ENCODE measurements around the gene ISM1. TPM values are rescaled to one million over a fixed set of nuclear protein-coding genes. Genes with fewer than 3 reads are reported as not detected.

The ISM1 gene
- total RNA-seq, 1 donor from 2014 or later = 4.1 TPM

DNA sequence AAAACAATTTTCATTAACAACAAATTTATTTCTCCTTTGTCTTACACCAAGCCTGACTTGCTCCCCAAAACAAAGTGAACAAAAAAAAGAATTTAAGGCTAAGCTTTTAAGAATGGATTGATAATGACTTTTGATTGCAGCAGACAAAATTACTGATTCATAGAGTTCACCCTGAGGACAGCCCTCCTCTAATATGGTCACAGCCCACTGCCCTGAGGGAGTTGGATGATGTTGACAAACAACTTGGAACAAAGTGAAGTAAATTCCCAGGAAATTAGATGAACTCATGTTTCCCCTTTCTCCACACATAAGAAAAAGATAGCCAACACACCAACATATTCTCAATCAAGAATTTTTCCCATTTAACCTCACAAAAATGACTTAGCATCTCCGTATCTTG is 7.7 kb upstream of the ISM1 start:
- Histone ChIP-seq H3K27ac (no peak overlapping the region), H3K36me3 (no peaks in the 10 kb centered on the region), H3K9me3 (no peaks in the 10 kb centered on the region), H3K4me3 (no peak overlapping the region), H3K4me1 (no peaks in the 10 kb centered on the region), H3K27me3 (no peaks in the 10 kb centered on the region)
- TF ChIP-seq, protein P1, sequence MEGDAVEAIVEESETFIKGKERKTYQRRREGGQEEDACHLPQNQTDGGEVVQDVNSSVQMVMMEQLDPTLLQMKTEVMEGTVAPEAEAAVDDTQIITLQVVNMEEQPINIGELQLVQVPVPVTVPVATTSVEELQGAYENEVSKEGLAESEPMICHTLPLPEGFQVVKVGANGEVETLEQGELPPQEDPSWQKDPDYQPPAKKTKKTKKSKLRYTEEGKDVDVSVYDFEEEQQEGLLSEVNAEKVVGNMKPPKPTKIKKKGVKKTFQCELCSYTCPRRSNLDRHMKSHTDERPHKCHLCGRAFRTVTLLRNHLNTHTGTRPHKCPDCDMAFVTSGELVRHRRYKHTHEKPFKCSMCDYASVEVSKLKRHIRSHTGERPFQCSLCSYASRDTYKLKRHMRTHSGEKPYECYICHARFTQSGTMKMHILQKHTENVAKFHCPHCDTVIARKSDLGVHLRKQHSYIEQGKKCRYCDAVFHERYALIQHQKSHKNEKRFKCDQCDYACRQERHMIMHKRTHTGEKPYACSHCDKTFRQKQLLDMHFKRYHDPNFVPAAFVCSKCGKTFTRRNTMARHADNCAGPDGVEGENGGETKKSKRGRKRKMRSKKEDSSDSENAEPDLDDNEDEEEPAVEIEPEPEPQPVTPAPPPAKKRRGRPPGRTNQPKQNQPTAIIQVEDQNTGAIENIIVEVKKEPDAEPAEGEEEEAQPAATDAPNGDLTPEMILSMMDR (IDR thresholded peaks at IDR 0.05) = no peak
- intact Hi-C loops (cut with DNase I) = no loop called here
- DNase-seq (no peak), ATAC-seq (no peak)

DNA sequence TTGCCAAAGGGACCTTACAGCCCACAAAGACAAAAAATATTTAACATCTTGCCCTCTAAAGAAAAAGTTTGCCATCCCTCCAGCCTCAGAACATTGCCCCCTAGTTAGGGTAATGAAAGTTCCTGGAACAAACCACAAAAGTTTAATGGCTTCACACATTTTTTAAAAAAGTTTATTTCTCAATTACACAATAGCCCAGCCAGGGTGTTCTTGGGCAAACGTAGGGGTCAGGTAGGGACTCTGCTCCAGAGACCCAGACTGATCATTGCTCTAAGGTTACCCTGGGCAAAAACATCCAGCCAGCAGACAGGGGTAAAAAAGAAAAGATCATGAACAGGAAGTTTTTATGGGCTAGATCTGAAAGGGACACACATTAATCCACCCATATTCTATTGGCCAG is 4.5 kb upstream of the ISM1 start:
- ATAC-seq (no peak), DNase-seq (no peak)
- H3K4me3 ChIP-seq = no peak overlapping the region
- H3K27ac ChIP-seq = no peak overlapping the region
- TF ChIP-seq, protein P1 (IDR thresholded peaks at IDR 0.05) = no peak
- peaks cover 11% of the 10 kb centered on the region for H3K27me3 ChIP-seq
- peaks cover 12% of the 10 kb centered on the region for H3K4me1 ChIP-seq
- intact Hi-C loops (cut with DNase I) = no loop called here
- H3K36me3 ChIP-seq = no peaks in the 10 kb centered on the region
- H3K9me3 ChIP-seq = no peaks in the 10 kb centered on the region

DNA sequence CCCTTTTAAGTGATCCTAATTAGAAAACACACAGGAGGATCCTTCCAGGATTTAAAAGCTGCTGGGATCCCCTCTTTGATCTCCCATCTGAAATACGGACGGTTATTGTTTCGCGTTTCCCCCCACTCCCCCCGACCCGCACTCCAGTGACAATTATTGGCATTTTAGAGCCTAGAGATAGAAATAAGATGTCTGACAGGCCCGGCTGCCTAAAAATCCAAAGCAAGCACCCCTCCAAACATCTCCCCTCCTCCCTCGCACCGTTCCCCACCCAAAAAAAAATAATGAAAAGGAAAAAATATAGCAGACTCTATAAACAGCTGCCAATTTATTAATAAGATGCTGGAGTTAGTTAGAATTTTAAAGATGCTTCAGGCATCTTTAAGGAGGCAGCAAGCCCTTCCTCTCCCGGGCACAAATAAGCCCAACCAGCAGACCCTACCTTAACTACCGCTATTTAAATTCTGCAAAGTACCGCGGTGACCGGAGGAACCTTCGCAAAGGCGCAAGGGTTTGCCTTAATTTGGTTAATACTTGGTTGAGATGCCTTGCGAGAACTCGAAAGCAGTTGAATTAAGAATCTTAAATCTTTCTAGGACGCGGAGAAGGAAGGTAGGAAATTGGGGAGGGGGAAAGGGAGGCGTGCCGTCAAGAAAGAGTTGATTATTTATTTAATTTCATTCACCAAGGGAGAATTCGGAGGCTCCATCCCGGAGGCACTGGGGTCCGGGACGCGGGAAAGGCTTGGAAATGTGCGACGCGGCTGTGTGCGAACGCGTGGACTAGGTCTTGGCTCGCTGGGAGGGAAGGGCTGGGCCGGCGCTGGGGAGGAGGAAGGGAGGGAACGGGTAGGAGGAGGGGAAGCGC is 1.5 kb upstream of the ISM1 start:
- TF ChIP-seq, protein P1 (IDR thresholded peaks at IDR 0.05) = no peak
- DNase-seq = no peak
- intact Hi-C loops (cut with DNase I) = no loop called here
- peak overlapping the region; percentile 55 for H3K4me3 ChIP-seq
- H3K36me3 ChIP-seq = no peaks in the 10 kb centered on the region
- peaks cover 12% of the 10 kb centered on the region for H3K4me1 ChIP-seq
- no peak for ATAC-seq
- H3K27me3 ChIP-seq = peaks cover 18% of the 10 kb centered on the region
- H3K27ac ChIP-seq = no peak overlapping the region
- no peaks in the 10 kb centered on the region for H3K9me3 ChIP-seq

DNA sequence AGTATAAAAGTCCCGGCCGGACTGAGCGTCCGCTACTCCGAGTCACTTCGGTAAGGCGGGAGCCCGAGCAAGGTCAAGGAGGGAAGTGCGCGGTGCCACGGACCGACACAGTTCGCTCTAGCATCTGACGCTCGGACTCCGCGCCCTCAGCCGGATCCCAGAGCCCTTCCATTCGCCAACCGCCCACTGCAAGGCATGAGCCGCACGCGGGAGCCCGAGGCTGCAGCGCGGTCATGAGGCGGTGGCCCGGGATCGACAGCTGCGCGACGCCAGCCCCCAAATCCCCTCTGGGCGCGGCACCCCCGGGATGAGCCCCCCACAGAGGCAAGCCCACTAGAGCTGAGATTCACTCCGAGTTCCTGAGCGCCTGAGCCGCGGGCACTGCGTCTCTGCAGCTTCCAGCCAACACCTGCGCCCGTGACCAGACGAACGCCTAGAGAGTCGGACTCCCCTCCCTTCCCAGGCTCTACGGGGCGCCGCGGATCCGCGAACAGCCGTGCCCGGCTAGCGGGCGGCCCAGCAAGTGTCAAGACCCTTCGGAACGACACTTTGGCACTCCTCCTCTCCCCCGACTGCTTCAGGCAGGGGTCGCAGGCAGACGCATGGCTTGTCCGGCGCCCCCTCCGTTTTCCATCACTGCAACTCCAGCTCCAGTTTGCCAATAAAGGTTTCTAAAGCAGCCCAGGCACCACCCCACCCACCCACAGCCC is 725 bp upstream of the ISM1 start:
- DNase-seq = peak; percentile 75
- Histone ChIP-seq H3K9me3 (no peaks in the 10 kb centered on the region), H3K27ac (peak overlapping the region; percentile 51), H3K4me3 (peak overlapping the region; percentile 55), H3K4me1 (peaks cover 12% of the 10 kb centered on the region), H3K27me3 (peaks cover 18% of the 10 kb centered on the region), H3K36me3 (no peaks in the 10 kb centered on the region)
- ATAC-seq = peak; percentile 71
- intact Hi-C loops (cut with DNase I) = no loop called here
- TF ChIP-seq, protein P1 (IDR thresholded peaks at IDR 0.05) = no peak

DNA sequence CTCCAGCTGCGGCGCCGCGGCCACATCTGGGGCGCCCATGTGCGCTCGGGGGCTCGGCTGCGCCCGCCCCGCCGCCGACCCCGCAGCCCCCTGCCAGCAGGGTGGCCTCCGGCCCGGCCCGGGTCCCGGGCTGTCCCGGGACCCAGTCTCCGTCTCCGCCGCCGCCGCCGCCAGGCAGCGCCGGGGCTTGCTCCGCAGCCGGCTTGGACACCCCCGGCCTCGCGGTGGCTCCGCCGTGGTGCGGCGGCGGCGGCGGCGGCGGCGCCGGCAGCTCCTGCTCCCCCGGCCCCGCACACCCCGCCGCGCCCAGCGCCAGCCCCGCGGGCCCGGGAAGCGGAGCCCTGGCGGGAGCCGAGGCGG is 219 bp downstream of the ISM1 start:
- TF ChIP-seq, protein P1 (IDR thresholded peaks at IDR 0.05) = no peak

More for the DNA sequence above, 219 bp downstream of the ISM1 start:
- Histone ChIP-seq H3K9me3 (no peaks in the 10 kb centered on the region), H3K36me3 (no peaks in the 10 kb centered on the region), H3K27ac (no peak overlapping the region), H3K27me3 (peaks cover 18% of the 10 kb centered on the region), H3K4me1 (peaks cover 12% of the 10 kb centered on the region), H3K4me3 (peak overlapping the region; percentile 55)
- DNase-seq (no peak), ATAC-seq (no peak)
- intact Hi-C loops (cut with DNase I) = no loop called here

Data from upper lobe of right lung (tissue), 1 donor.